Non-pigmented ciliary epithelial cell (primary cell): ENCODE data around the gene FOXP3.
A peak's percentile ranks its signal among the peaks of the same experiment; 100 is the strongest.

Experiments
- DNase-seq: peaks from one replicate; pipeline ENCODE4 v3.0.0-alpha.2; 2010; ENCODE audit warnings: low read depth

FOXP3 gene

GRCh38 chrX:49276207-49276606, 11.7 kb upstream of the FOXP3 start:
- DNase-seq, result no peak

- no peak for DNase-seq
Observed at GRCh38 chrX:49273181-49273727, 8.7 kb upstream of the FOXP3 start.

- DNase-seq, result no peak
Observed at GRCh38 chrX:49272421-49272820, 7.9 kb upstream of the FOXP3 start.

GRCh38 chrX:49271341-49271740, 6.8 kb upstream of the FOXP3 start:
- no peak for DNase-seq

DNA sequence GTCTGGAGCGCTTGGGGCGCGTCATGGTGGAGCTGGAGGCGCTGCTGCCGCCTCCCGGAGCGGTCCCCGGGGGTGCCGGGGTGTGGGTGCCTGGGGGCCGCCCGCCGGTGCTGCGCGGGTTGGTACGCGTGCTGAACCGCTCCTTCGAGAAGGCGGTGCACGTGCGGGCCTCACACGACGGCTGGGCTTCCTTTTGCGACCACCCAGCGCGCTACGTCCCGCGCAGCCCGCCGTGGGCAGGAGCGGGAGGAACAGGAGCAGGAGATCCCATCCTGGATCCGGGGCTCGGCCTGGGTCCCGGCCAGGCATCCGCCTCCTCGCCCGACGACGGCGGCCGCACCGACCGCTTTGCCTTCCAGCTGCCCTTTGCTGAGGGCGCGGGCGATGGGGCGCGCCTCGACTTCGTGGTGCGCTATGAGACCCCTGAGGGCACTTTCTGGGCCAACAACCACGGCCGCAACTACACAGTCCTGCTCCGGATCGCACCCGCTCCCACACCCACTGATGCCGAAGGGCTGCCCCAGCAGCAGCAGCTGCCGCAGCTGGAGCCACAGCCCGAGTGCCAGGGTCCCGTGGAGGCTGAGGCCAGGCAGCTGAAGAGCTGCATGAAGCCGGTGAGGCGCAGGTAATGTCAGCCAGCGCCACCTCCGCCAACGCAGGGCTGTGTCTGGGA, 5.9 kb upstream of the FOXP3 start:
- DNase-seq, result no peak

DNA sequence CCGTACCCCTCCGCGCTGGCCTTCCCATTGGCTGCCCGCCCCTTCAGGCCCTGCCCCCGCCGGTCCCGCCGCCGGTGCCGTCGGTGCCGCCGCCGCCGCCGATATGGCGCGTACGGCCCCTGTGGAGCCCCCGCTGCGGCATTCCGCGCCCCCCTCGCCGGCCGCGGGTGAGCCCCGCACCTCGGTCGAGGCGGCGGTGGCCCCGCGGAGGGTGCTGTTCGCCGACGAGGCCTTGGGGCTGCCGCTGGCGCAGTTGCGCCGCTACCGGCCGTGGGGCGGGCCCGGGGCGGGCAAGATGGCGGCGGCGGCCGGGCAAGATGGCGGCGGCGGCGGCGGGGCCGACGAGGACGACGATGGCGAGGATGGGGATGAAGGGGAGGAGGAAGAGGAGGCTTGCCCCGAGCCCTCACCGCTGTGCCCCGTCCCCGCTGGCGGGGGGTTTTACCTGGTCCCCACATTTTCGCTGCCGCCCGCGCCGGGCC, 5.3 kb upstream of the FOXP3 start, which contains the start of gene PPP1R3F:
PPP1R3F (plus strand) TSS at position 27 of the 482 bp plus-strand sequence; CDS start at position 104, 77 bp downstream.
- no peak for DNase-seq

GRCh38 chrX:49269010-49269766, 4.7 kb upstream of the FOXP3 start:
- DNase-seq, result peak; percentile 92

- DNase-seq, result no peak
Observed at GRCh38 chrX:49268702-49269009, 4.1 kb upstream of the FOXP3 start.

DNA sequence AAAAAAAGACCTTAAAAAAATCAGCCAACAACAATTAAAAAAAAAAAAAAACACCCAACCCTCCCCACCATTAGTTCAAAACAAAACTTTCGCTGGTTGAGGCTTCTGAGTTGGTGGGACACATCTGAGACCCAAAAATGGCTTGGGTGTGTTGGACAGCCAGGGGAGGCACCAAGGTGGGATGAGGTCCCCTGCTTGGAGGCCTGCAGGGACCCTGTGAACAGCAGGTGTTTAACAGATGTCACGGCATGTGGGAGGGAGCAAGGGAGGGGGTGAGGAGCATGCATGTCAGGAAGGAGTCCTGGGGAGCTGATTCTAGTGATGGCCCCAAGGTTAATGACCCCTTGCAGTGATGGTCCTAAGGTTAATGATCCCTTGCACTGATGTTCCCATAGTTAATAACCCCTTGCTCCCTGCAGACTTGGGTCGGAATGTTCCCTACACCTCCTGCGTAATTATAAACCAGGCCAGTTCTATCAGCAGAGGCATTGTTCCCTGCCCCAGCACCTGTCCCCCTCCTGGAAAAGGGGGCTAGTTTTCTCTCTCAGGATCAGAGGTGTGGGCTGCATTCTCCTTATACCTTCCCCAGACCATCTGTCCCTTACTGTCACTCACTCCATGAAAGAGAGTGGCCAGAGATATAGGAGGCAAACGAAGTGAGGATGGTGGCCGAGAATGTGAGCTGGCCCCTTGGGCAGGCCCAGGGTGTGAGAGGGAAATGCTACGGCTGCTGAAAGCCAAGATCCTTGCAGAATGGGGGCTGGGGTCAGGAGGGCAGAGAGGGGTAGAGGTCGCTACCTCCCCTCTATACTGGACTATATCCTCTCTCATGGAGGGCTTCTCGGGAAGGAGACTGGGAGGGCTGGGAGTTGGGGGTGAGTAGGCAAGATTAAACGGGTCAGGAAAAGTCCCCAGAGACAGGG, 2.3 kb upstream of the FOXP3 start:
- no peak for DNase-seq

GRCh38 chrX:49263631-49264030, 879 bp downstream of the FOXP3 start:
- DNase-seq, result no peak

DNA sequence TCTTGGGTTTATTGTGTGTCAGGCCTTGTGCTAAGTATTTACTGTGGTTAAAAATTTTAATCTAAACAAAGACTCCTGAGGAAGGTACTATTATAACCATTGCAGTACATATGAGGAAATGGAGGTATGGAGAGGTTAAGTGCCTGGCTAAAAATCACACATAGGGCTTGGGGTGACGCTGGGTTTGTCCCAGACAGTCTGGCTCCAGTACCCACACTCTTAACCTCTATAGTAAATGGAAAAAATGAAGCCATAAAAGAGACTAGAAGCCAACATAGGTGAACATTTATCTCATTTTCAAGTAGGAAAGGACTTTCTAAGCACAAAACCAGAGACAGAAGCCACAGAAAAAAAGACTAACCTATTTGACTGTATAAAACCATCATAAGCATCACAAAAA, 1.9 kb downstream of the FOXP3 start:
- no peak for DNase-seq

- DNase-seq, result no peak
Observed at GRCh38 chrX:49260221-49260985, 4.1 kb downstream of the FOXP3 start.

DNA sequence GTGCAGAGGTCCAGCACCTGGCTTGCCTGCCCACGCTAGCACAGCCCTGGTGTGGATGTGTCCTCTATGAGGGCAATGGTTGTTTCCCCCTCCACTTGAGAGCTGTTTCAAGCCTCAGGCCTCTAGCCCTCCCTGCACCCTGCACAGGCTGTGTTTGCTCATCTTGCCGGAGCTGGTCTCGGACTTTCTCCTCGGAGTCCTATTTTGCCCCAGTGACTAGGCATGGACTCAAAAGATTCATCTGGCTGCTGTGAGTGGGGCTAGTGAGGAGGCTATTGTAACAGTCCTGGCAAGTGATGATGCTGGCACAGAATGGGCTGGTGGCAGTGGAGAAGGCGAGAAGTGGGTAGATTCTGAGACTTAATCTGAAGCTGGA, 5.8 kb downstream of the FOXP3 start:
- no peak for DNase-seq

- no peak for DNase-seq
Observed at GRCh38 chrX:49257846-49258748, 6.4 kb downstream of the FOXP3 start.

DNA sequence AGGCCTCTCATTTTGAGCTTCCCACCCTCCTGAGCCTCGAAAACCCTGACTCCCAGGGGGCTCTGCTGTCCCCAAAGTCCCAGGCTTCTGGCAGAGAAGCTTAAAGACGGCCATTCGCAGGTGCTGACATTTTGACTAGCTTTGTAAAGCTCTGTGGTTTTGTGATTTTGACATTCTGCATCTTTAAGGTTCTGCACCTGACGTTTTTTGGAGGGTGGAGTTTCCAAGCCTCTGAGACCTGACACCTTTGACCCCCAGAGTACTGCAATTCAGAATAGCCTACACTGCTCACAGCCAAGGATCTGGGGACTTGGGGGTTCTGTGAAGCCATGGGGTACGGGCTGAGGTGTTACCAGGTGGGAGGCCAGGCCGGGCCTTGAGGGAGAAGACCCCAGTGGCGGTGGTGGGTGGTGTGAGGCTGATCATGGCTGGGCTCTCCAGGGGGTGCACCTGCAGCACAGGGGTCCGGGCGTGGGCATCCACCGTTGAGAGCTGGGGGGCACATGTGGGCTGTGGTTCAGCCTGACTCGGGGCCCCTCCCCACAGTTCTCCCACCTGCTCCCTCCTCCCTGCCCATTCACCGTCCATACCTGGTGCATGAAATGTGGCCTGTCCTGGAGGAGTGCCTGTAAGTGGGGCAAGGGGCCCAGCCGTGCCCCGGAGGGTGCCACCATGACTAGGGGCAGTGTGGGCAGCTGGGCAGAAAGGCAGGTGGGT, 7.3 kb downstream of the FOXP3 start:
- no peak for DNase-seq

GRCh38 chrX:49256268-49256995, 8.1 kb downstream of the FOXP3 start:
- DNase-seq, result no peak

GRCh38 chrX:49254639-49255038, 9.9 kb downstream of the FOXP3 start:
- DNase-seq, result no peak

- no peak for DNase-seq
Observed at GRCh38 chrX:49251325-49251724, 13.2 kb downstream of the FOXP3 start.

DNA sequence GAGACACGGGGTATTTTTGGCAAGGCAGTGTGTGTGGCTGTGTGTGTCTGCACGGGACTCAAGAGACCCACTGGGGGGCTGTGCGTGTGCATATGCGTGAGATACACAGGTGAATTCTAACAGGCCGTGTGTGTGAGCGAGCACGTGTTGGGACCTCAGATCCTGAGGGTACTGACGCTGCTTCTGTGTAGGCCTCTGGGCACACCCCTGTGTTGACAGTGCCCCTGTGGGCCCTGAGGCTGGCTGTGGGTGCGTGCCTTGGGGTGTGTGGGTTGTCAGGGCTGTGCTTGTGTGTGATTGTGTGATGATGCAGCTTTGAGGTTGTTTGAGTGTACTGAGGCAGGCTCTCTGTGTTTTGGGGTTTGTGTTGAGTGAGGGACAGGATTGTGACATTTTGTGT, 13.9 kb downstream of the FOXP3 start:
- no peak for DNase-seq
